ENCODE results near the gene CCDC88C.

DNA sequence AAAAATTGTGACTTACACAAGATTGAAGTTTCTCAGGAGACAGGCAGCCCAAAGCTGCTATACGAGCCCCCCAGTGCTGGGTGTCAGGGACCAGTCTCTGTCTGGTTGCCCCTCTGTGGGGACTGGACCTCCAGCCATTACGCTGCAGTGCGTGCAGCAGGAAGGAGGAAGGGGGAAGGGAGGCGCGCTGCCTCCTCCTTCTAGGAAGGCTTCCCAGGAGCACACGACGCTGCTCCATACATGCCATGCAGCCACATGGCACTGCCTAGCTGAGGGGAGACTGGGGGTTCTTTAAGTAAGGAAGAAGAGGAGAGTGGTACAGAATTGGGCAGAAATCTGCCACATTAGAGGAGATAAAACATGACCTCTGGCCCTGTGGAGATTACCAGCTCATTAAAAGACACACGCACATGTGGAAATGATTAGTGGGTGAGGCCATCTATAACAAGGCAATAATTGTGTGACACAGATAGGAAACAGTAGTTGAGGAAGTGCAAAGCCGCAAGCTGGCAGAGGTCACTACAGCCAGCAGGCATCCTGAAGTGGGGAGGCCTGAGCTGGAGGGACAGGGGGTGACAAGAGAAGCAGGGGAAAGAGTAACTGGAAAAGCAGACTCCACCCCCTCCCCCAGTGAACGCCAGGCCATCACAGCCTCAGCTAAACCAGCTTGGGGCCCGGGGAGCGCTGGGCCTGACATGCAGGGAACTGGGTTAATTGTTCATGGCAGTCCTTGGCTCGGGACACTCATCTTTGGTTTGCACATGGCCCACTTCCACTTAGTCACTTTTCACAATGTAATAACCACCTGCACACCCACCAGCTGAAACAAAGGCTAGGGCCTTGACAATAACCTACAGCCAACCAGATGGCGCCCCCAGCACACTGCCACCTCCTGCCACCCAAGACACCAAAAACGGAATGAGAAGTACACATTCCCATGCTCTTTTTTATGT, 39.6 kb downstream of the CCDC88C start:
- TF ChIP-seq, protein P1, sequence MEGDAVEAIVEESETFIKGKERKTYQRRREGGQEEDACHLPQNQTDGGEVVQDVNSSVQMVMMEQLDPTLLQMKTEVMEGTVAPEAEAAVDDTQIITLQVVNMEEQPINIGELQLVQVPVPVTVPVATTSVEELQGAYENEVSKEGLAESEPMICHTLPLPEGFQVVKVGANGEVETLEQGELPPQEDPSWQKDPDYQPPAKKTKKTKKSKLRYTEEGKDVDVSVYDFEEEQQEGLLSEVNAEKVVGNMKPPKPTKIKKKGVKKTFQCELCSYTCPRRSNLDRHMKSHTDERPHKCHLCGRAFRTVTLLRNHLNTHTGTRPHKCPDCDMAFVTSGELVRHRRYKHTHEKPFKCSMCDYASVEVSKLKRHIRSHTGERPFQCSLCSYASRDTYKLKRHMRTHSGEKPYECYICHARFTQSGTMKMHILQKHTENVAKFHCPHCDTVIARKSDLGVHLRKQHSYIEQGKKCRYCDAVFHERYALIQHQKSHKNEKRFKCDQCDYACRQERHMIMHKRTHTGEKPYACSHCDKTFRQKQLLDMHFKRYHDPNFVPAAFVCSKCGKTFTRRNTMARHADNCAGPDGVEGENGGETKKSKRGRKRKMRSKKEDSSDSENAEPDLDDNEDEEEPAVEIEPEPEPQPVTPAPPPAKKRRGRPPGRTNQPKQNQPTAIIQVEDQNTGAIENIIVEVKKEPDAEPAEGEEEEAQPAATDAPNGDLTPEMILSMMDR (IDR thresholded peaks at IDR 0.05), result no peak
- no peak for TF ChIP-seq ZFX (IDR thresholded peaks at IDR 0.05; ENCODE audit: borderline replicate concordance)

Measured in 22Rv1 (cell line).